ENCODE measurements around the gene NOL11. TPM values are rescaled to one million over a fixed set of nuclear protein-coding genes. Genes with fewer than 3 reads are reported as not detected.

Gene NOL11
- total and polyA plus RNA-seq, 2 donors from 2014 or later: 37.3 to 40.8 TPM

DNA sequence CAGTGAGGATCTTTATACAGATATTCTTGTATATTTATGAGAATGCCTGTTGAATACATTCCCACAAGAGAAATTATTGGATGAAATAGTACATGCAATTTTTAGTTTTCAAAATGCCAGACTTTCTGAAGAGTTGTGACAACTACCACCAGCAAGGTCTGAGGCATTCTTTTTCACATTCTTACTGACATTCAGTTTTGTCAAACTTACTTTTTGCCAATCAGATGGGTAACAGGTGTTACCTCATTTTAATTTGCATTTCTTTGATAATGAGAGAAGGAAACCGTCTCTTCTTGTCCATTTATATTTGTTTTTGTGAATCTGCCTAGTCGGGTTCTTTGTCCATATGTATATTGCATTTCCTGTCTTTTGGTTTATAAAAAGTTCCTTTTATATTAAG is 24.3 kb downstream of the NOL11 start:
- H3K27ac ChIP-seq (ENCODE audit: low read depth in 2 of 2, low read length in 2 of 2): no peak overlapping the region
- no peak overlapping the region for H3K4me3 ChIP-seq (ENCODE audit: low read length in 3 of 3)
- no peaks in the 10 kb centered on the region for H3K4me1 ChIP-seq (ENCODE audit: control insufficient read depth in 2 of 3, insufficient read depth in 2 of 3, low read depth in 1 of 3, low read length in 3 of 3)
- intact Hi-C loops (cut with DNase I): no loop called here
- FAIRE-seq (no peak), DNase-seq (no peak)
- TF ChIP-seq CTCF (IDR thresholded peaks at IDR 0.05; ENCODE audit: borderline replicate concordance, extremely low read depth, insufficient read depth): no peak
- H3K27me3 ChIP-seq (ENCODE audit: control insufficient read depth, insufficient read depth, low read length): no peaks in the 10 kb centered on the region
- H3K9ac ChIP-seq (ENCODE audit: low read length in 3 of 3): no peak overlapping the region
- H3K36me3 ChIP-seq (ENCODE audit: control insufficient read depth in 2 of 3, insufficient read depth in 3 of 3, low read length in 3 of 3): peaks cover 5 to 58% (median 27%) of the 10 kb centered on the region in 3 donors
- H3K9me3 ChIP-seq (ENCODE audit: control insufficient read depth in 2 of 3, insufficient read depth in 1 of 3, low read length in 3 of 3): no peaks in the 10 kb centered on the region

DNA sequence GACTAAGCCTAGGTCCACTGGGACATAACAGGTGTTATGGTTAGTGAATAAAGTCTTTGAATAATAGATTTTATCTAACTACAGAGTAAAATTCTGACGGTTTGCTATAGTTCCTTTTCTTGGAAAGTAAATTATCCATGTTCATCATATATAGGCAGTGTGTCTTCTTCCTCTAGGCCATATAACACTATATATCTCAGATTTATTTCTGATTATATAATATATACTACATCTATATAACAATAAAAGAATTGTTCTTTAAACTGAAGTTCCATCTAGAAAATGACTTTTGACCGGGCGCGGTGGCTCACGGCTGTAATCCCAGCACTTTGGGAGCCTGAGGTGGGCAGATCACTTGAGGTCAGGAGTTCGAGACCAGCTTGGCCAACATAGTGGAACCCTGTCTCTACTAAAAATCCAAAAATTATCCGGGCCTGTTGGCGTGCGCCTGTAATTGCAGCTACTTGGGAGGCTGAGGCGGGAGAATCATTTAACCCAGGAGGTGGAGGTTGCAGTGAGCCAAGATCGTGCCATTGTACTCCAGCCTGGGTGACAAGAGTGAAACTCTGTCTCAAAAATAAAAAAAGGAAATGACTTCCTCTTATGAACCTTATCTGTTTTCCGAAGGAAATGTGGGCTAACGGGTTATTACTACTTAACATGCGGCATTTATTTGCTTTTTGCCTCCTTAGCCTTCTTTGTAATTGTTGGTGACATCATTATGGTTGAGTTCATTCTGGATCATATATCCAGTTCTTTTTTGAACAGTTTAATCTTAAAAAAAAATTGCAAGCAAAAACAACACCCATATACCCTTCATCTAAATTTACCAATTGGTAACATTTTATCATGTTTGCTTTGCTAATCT is 29.2 kb downstream of the NOL11 start:
- H3K27ac ChIP-seq (ENCODE audit: low read depth in 2 of 2, low read length in 2 of 2): no peak overlapping the region
- H3K27me3 ChIP-seq (ENCODE audit: control insufficient read depth, insufficient read depth, low read length): no peaks in the 10 kb centered on the region
- no peaks in the 10 kb centered on the region for H3K9me3 ChIP-seq (ENCODE audit: control insufficient read depth in 2 of 3, insufficient read depth in 1 of 3, low read length in 3 of 3)
- no peak overlapping the region for H3K4me3 ChIP-seq (ENCODE audit: low read length in 3 of 3)
- no peaks in the 10 kb centered on the region for H3K4me1 ChIP-seq (ENCODE audit: control insufficient read depth in 2 of 3, insufficient read depth in 2 of 3, low read depth in 1 of 3, low read length in 3 of 3)
- no peak for FAIRE-seq
- no peak overlapping the region for H3K9ac ChIP-seq (ENCODE audit: low read length in 3 of 3)
- no peak for DNase-seq
- TF ChIP-seq CTCF (IDR thresholded peaks at IDR 0.05; ENCODE audit: borderline replicate concordance, extremely low read depth, insufficient read depth): no peak
- intact Hi-C loops (cut with DNase I): no loop called here
- H3K36me3 ChIP-seq (ENCODE audit: control insufficient read depth in 2 of 3, insufficient read depth in 3 of 3, low read length in 3 of 3): peaks cover 8 to 30% (median 13%) of the 10 kb centered on the region in 3 donors

GRCh38 chr17:67747681-67748235 is 30.0 kb downstream of the NOL11 start:
- Histone ChIP-seq H3K27me3 (ENCODE audit: control insufficient read depth, insufficient read depth, low read length) (no peaks in the 10 kb centered on the region), H3K27ac (ENCODE audit: low read depth in 2 of 2, low read length in 2 of 2) (no peak overlapping the region), H3K9ac (ENCODE audit: low read length in 3 of 3) (no peak overlapping the region), H3K36me3 (ENCODE audit: control insufficient read depth in 2 of 3, insufficient read depth in 3 of 3, low read length in 3 of 3) (peaks cover 8 to 27% (median 13%) of the 10 kb centered on the region in 3 donors), H3K4me1 (ENCODE audit: control insufficient read depth in 2 of 3, insufficient read depth in 2 of 3, low read depth in 1 of 3, low read length in 3 of 3) (no peaks in the 10 kb centered on the region), H3K4me3 (ENCODE audit: low read length in 3 of 3) (no peak overlapping the region), H3K9me3 (ENCODE audit: control insufficient read depth in 2 of 3, insufficient read depth in 1 of 3, low read length in 3 of 3) (no peaks in the 10 kb centered on the region)
- no peak for TF ChIP-seq CTCF (IDR thresholded peaks at IDR 0.05; ENCODE audit: borderline replicate concordance, extremely low read depth, insufficient read depth)
- intact Hi-C loops (cut with DNase I): no loop called here
- DNase-seq (no peak), FAIRE-seq (no peak)
